NB4 (cell line): ENCODE measurements around the gene PPM1N.
A peak's percentile ranks its signal among the peaks of the same experiment; 100 is the strongest.

Source experiments
- MAX ChIP-seq: IDR thresholded peaks from 2 replicates; pipeline ENCODE4 v1.6.1; 2011; ENCODE audit warnings: low read depth, low read length
- MYC ChIP-seq: IDR thresholded peaks from 2 replicates; pipeline ENCODE4 v1.6.1; 2011; ENCODE audit warnings: low read depth, low read length
- POLR2A ChIP-seq: IDR thresholded peaks from 2 replicates; pipeline ENCODE4 v1.6.1; 2011; ENCODE audit warnings: mild to moderate bottlenecking; ENCODE audit not compliant: insufficient read length; ENCODE audit errors: extremely low read depth
- TF ChIP-seq, protein P1 (sequence below): IDR thresholded peaks from one replicate; pipeline ENCODE4 v1.5.1; 2012; ENCODE audit warnings: low read depth, low read length

DNA sequence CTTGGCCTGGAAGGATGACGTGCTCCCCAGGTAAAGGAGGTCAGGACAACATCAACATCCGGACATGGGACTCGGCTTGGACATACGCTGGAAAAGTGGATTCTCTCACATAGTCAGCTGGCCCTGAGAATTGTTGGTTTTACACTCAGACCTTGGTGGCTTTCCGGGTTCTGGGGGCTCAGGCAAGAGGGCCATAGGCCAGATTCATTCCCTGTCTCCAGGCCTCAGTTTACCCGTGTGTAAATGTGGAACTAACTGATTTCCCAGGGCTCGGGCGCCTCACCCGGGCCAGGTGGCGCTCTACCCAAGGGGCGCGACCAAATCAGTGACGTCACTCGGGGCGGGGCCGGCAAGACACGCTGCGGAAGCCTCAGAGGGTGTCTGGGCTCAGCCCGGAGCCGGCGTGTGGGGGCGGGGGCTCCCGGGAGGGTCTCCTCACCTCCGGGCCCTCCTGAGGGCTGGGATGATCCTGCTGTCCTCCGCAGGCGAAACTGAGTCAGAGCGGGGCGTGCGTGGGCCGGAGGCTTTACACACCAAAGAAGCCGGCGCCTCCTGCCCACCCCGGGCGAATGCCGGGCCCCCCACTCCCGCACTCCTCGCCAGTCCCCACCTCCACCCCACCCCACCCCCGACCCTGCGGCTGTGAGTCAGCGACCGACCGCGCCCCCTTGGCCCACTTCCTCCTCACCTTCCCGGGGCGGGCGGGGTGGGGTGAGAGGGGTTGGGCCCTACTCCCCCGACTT is 8.2 kb downstream of the PPM1N start:
- TF ChIP-seq, protein P1, sequence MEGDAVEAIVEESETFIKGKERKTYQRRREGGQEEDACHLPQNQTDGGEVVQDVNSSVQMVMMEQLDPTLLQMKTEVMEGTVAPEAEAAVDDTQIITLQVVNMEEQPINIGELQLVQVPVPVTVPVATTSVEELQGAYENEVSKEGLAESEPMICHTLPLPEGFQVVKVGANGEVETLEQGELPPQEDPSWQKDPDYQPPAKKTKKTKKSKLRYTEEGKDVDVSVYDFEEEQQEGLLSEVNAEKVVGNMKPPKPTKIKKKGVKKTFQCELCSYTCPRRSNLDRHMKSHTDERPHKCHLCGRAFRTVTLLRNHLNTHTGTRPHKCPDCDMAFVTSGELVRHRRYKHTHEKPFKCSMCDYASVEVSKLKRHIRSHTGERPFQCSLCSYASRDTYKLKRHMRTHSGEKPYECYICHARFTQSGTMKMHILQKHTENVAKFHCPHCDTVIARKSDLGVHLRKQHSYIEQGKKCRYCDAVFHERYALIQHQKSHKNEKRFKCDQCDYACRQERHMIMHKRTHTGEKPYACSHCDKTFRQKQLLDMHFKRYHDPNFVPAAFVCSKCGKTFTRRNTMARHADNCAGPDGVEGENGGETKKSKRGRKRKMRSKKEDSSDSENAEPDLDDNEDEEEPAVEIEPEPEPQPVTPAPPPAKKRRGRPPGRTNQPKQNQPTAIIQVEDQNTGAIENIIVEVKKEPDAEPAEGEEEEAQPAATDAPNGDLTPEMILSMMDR = peak; percentile 36
- TF ChIP-seq POLR2A = peak; percentile 30
- TF ChIP-seq MYC = peak; percentile 73
- peak; percentile 60; the same call in 1 of the 2 replicates for TF ChIP-seq MAX
